ENCODE results near the gene KCTD12.

The KCTD12 gene

GRCh38 chr13:76878043-76878442, 8.2 kb downstream of the KCTD12 start:
- H3K27ac ChIP-seq: no peak overlapping the region
- TF ChIP-seq CTCF (conservative IDR thresholded peaks at IDR 0.05): no peak

- no peak overlapping the region for H3K27ac ChIP-seq
- TF ChIP-seq CTCF (conservative IDR thresholded peaks at IDR 0.05): no peak
Measured at GRCh38 chr13:76875271-76875815, 10.9 kb downstream of the KCTD12 start.

GRCh38 chr13:76874479-76874878, 11.7 kb downstream of the KCTD12 start:
- no peak for TF ChIP-seq CTCF (conservative IDR thresholded peaks at IDR 0.05)
- no peak overlapping the region for H3K27ac ChIP-seq

GRCh38 chr13:76873445-76873844, 12.8 kb downstream of the KCTD12 start:
- no peak overlapping the region for H3K27ac ChIP-seq
- no peak for TF ChIP-seq CTCF (conservative IDR thresholded peaks at IDR 0.05)

GRCh38 chr13:76872675-76873074, 13.5 kb downstream of the KCTD12 start:
- no peak for TF ChIP-seq CTCF (conservative IDR thresholded peaks at IDR 0.05)

GRCh38 chr13:76871432-76871831, 14.8 kb downstream of the KCTD12 start:
- TF ChIP-seq CTCF (conservative IDR thresholded peaks at IDR 0.05): no peak
- H3K27ac ChIP-seq: no peak overlapping the region

More at GRCh38 chr13:76872675-76873074, 13.5 kb downstream of the KCTD12 start:
- no peak overlapping the region for H3K27ac ChIP-seq

- no peak overlapping the region for H3K27ac ChIP-seq
- no peak for TF ChIP-seq CTCF (conservative IDR thresholded peaks at IDR 0.05)
Measured at GRCh38 chr13:76868371-76868770, 17.8 kb downstream of the KCTD12 start.
